ENCODE data around the gene ITGB8. TPM values are rescaled to one million over a fixed set of nuclear protein-coding genes. Genes with fewer than 3 reads are reported as not detected.

The ITGB8 gene
- total RNA-seq, 1 donor from 2014 or later: 0.69 TPM

DNA sequence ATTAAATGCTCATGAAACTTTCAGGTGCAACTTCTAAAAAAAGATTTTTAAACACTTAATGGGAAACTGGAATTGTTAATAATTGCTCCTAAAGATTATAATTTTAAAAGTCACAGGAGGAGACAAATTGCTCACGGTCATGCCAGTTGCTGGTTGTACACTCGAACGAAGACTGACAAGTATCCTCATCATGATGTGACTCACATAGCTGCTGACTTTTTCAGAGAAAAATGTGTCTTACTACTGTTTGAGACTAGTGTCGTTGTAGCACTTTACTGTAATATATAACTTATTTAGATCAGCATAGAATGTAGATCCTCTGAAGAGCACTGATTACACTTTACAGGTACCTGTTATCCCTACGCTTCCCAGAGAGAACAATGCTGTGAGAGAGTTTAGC lies 79.3 kb downstream of the ITGB8 start:
- Mint-ChIP-seq H3K4me1 (ENCODE audit: unreplicated experiment) (no peaks in the 10 kb centered on the region), H3K9me3 (ENCODE audit: unreplicated experiment) (no peaks in the 10 kb centered on the region), H3K27ac (ENCODE audit: unreplicated experiment) (no peak overlapping the region), H3K36me3 (ENCODE audit: low read depth, unreplicated experiment) (no peaks in the 10 kb centered on the region), H3K4me3 (ENCODE audit: unreplicated experiment) (no peak overlapping the region), H3K27me3 (ENCODE audit: unreplicated experiment) (no peaks in the 10 kb centered on the region)
- DNase-seq (ENCODE audit: low spot score): no peak
- no peak for TF ChIP-seq CTCF (IDR thresholded peaks at IDR 0.05; ENCODE audit: unreplicated experiment)

- no peak overlapping the region for H3K4me3 Mint-ChIP-seq (ENCODE audit: unreplicated experiment)
- H3K9me3 Mint-ChIP-seq (ENCODE audit: unreplicated experiment): no peaks in the 10 kb centered on the region
- no peak overlapping the region for H3K27ac Mint-ChIP-seq (ENCODE audit: unreplicated experiment)
- no peaks in the 10 kb centered on the region for H3K4me1 Mint-ChIP-seq (ENCODE audit: unreplicated experiment)
- TF ChIP-seq CTCF (IDR thresholded peaks at IDR 0.05; ENCODE audit: unreplicated experiment): no peak
- H3K36me3 Mint-ChIP-seq (ENCODE audit: low read depth, unreplicated experiment): no peaks in the 10 kb centered on the region
- no peak for DNase-seq (ENCODE audit: low spot score)
- H3K27me3 Mint-ChIP-seq (ENCODE audit: unreplicated experiment): no peaks in the 10 kb centered on the region
Measured at GRCh38 chr7:20411372-20411771, 80.7 kb downstream of the ITGB8 start.

GRCh38 chr7:20412032-20412431 lies 81.3 kb downstream of the ITGB8 start:
- no peaks in the 10 kb centered on the region for H3K4me1 Mint-ChIP-seq (ENCODE audit: unreplicated experiment)
- no peaks in the 10 kb centered on the region for H3K9me3 Mint-ChIP-seq (ENCODE audit: unreplicated experiment)
- no peak for DNase-seq (ENCODE audit: low spot score)
- no peak overlapping the region for H3K27ac Mint-ChIP-seq (ENCODE audit: unreplicated experiment)
- H3K36me3 Mint-ChIP-seq (ENCODE audit: low read depth, unreplicated experiment): no peaks in the 10 kb centered on the region
- H3K4me3 Mint-ChIP-seq (ENCODE audit: unreplicated experiment): no peak overlapping the region
- H3K27me3 Mint-ChIP-seq (ENCODE audit: unreplicated experiment): no peaks in the 10 kb centered on the region
- no peak for TF ChIP-seq CTCF (IDR thresholded peaks at IDR 0.05; ENCODE audit: unreplicated experiment)

DNA sequence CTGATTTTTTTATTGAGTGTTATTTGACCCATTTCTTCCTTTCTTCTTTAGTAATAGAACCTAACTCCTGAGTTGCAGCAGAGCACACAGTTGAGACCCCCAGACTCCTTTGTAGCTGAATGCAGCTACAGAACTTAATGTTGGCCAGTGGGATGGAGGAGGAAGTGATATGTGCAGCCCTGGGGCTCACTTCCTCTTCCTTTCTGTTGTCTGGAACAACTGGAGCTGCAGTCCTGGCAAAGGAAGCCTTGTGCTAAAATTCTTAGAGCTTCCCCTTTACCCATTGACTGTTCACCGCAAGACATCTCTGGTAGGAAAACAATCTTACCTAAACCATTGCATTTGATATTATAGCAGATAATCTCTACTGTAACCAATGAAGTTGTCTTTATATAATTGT lies 86.6 kb downstream of the ITGB8 start:
- H3K4me1 Mint-ChIP-seq (ENCODE audit: unreplicated experiment): peaks cover 2% of the 10 kb centered on the region
- no peak overlapping the region for H3K27ac Mint-ChIP-seq (ENCODE audit: unreplicated experiment)
- H3K9me3 Mint-ChIP-seq (ENCODE audit: unreplicated experiment): no peaks in the 10 kb centered on the region
- no peaks in the 10 kb centered on the region for H3K27me3 Mint-ChIP-seq (ENCODE audit: unreplicated experiment)
- no peak overlapping the region for H3K4me3 Mint-ChIP-seq (ENCODE audit: unreplicated experiment)
- no peak for DNase-seq (ENCODE audit: low spot score)
- no peak for TF ChIP-seq CTCF (IDR thresholded peaks at IDR 0.05; ENCODE audit: unreplicated experiment)
- H3K36me3 Mint-ChIP-seq (ENCODE audit: low read depth, unreplicated experiment): no peaks in the 10 kb centered on the region

GRCh38 chr7:20417675-20418382 lies 87.1 kb downstream of the ITGB8 start:
- no peaks in the 10 kb centered on the region for H3K36me3 Mint-ChIP-seq (ENCODE audit: low read depth, unreplicated experiment)
- DNase-seq (ENCODE audit: low spot score): no peak
- no peak overlapping the region for H3K4me3 Mint-ChIP-seq (ENCODE audit: unreplicated experiment)
- H3K9me3 Mint-ChIP-seq (ENCODE audit: unreplicated experiment): no peaks in the 10 kb centered on the region
- H3K27me3 Mint-ChIP-seq (ENCODE audit: unreplicated experiment): no peaks in the 10 kb centered on the region
- TF ChIP-seq CTCF (IDR thresholded peaks at IDR 0.05; ENCODE audit: unreplicated experiment): no peak
- peaks cover 2% of the 10 kb centered on the region for H3K4me1 Mint-ChIP-seq (ENCODE audit: unreplicated experiment)
- no peak overlapping the region for H3K27ac Mint-ChIP-seq (ENCODE audit: unreplicated experiment)
